Common myeloid progenitor, CD34-positive (primary cell): Measurements from ENCODE around the gene TPK1.

Experiments
- CTCF ChIA-PET: fragments of 350-600 bp; sonication (Branson Sonifier 250); formaldehyde crosslinking; loops from one replicate; lab custom pipeline; 2021; ENCODE audit warnings: antibody characterized with exemption; lab: Charles Lee
- POLR2A ChIA-PET: fragments of 350-600 bp; sonication (Branson Sonifier 250); formaldehyde crosslinking; loops from one replicate; lab custom pipeline; 2021; ENCODE audit warnings: antibody characterized with exemption; lab: Charles Lee
- DNase-seq, 3 donors: peaks; one replicate each; pipeline versions ENCODE4 v3.0.0 to v3.0.0-alpha.2; 2013
- H3K27ac ChIP-seq, 2 experiments: 1 replicate in 1 of 2; 2 replicates in 1 of 2; pipeline ENCODE4 v1.7.0; 2013; ENCODE audit warnings: inconsistent platforms in 2 of 2, low read length in 2 of 2, mild to moderate bottlenecking in 2 of 2, low read depth in 1 of 2, moderate library complexity in 1 of 2; ENCODE audit not compliant: severe bottlenecking in 2 of 2, insufficient read depth in 1 of 2, poor library complexity in 1 of 2
- H3K27me3 ChIP-seq, 5 experiments: replicated peaks in 2 of 5; 1 replicate in 3 of 5; 2 replicates in 2 of 5; pipeline versions ENCODE4 v1.6.1 to v1.7.0; 2013; ENCODE audit warnings: low read length in 4 of 5, mild to moderate bottlenecking in 2 of 5, moderate library complexity in 2 of 5, inconsistent platforms in 1 of 5; ENCODE audit not compliant: insufficient read depth in 5 of 5, control insufficient read depth in 4 of 5
- H3K36me3 ChIP-seq, 4 experiments: 1 replicate in 2 of 4; 2 replicates in 2 of 4; pipeline versions ENCODE4 v1.6.1 to v1.7.0; 2013; ENCODE audit warnings: low read length in 3 of 4, control low read depth in 1 of 4, mild to moderate bottlenecking in 1 of 4; ENCODE audit not compliant: control insufficient read depth in 4 of 4, insufficient read depth in 4 of 4
- H3K4me1 ChIP-seq, 4 experiments: 1 replicate in 3 of 4; 2 replicates in 1 of 4; pipeline versions ENCODE4 v1.6.1 to v1.7.1; 2013; ENCODE audit warnings: low read length in 3 of 4, mild to moderate bottlenecking in 3 of 4, control low read depth in 1 of 4, inconsistent platforms in 1 of 4, moderate library complexity in 1 of 4; ENCODE audit not compliant: control insufficient read depth in 4 of 4, insufficient read depth in 4 of 4; ENCODE audit errors: control extremely low read depth in 1 of 4
- H3K4me3 ChIP-seq, 7 experiments: 1 replicate in 4 of 7; 2 replicates in 3 of 7; pipeline versions ENCODE4 v1.5.1 to v1.7.0; 2013; ENCODE audit warnings: mild to moderate bottlenecking in 7 of 7, low read length in 6 of 7, moderate library complexity in 6 of 7, inconsistent platforms in 2 of 7, low read depth in 2 of 7, control low read depth in 1 of 7; ENCODE audit not compliant: insufficient read depth in 4 of 7, control insufficient read depth in 1 of 7; ENCODE audit errors: extremely low read depth in 1 of 7
- H3K9me3 ChIP-seq, 5 experiments: 1 replicate in 4 of 5; 2 replicates in 1 of 5; pipeline versions ENCODE4 v1.6.1 to v1.7.1; 2013; ENCODE audit warnings: low read length in 4 of 5, mild to moderate bottlenecking in 2 of 5, inconsistent platforms in 1 of 5, low read depth in 1 of 5, moderate library complexity in 1 of 5; ENCODE audit not compliant: control insufficient read depth in 4 of 5, insufficient read depth in 2 of 5; ENCODE audit errors: control extremely low read depth in 1 of 5
- WGBS: methylation state at CpG from one replicate; pipeline ENCODE4 v1.1.5; 2013; ENCODE audit not compliant: insufficient coverage; 5-methylcytosine and 5-hydroxymethylcytosine counted together

Gene TPK1

GRCh38 chr7:144568233-144568632 is 267.6 kb downstream of the TPK1 start:
- H3K36me3 ChIP-seq = no peaks in the 10 kb centered on the region

GRCh38 chr7:144565586-144565985 is 270.3 kb downstream of the TPK1 start:
- WGBS = 86% methylated on average over 1 of the region's 4 CpGs
- H3K27ac ChIP-seq = no peak overlapping the region
- peaks cover 0 to 2% (median 0%) of the 10 kb centered on the region in 5 experiments for H3K9me3 ChIP-seq
- H3K27me3 ChIP-seq = no peaks in the 10 kb centered on the region
- H3K4me1 ChIP-seq = no peaks in the 10 kb centered on the region
- no peak for DNase-seq
- H3K4me3 ChIP-seq = no peak overlapping the region
- CTCF ChIA-PET = interaction anchor here (1.2 kb wide), 1 partner anchor 20 kb away, joined by 3 read pairs; no protein-coding TSS in a partner anchor
- no peaks in the 10 kb centered on the region for H3K36me3 ChIP-seq
- POLR2A ChIA-PET = no interaction called here

More at GRCh38 chr7:144568233-144568632, 267.6 kb downstream of the TPK1 start:
- CTCF ChIA-PET = no interaction called here
- H3K27me3 ChIP-seq = no peaks in the 10 kb centered on the region
- WGBS = 100% methylated on average over 1 of the region's 3 CpGs
- no peaks in the 10 kb centered on the region for H3K4me1 ChIP-seq
- peaks cover 0 to 2% (median 0%) of the 10 kb centered on the region in 5 experiments for H3K9me3 ChIP-seq
- H3K27ac ChIP-seq = no peak overlapping the region
- DNase-seq = no peak
- POLR2A ChIA-PET = no interaction called here
- H3K4me3 ChIP-seq = no peak overlapping the region

- peak; percentile 34 to 71 (median 49) for DNase-seq
- H3K36me3 ChIP-seq = no peaks in the 10 kb centered on the region
- H3K4me1 ChIP-seq = peaks cover 0 to 12% (median 7%) of the 10 kb centered on the region in 4 experiments
- WGBS = 13% methylated on average over 6 of the region's 7 CpGs
- H3K27ac ChIP-seq = peak overlapping the region in 1 of 2 experiments; percentile 62
- no peaks in the 10 kb centered on the region for H3K9me3 ChIP-seq
- ChIA-PET POLR2A (no interaction called here), CTCF (interaction anchor here (0.6 kb wide), 2 partner anchors 37 to 49 kb away, joined by 3 read pairs; no protein-coding TSS in a partner anchor)
- peak overlapping the region in 3 of 7 experiments; percentile 11 to 48 (median 40) for H3K4me3 ChIP-seq
- H3K27me3 ChIP-seq = no peaks in the 10 kb centered on the region
Measured at GRCh38 chr7:144549861-144550260, 286.0 kb downstream of the TPK1 start.

GRCh38 chr7:144548556-144548955 is 287.3 kb downstream of the TPK1 start:
- Histone ChIP-seq H3K27ac (no peak overlapping the region), H3K9me3 (no peaks in the 10 kb centered on the region), H3K27me3 (no peaks in the 10 kb centered on the region), H3K4me1 (peaks cover 0 to 12% (median 7%) of the 10 kb centered on the region in 4 experiments), H3K4me3 (no peak overlapping the region), H3K36me3 (no peaks in the 10 kb centered on the region)
- no peak for DNase-seq
- POLR2A ChIA-PET = interaction anchor here (0.8 kb wide), 1 partner anchor 33 kb away, joined by 3 read pairs; no protein-coding TSS in a partner anchor
- CTCF ChIA-PET = no interaction called here
- WGBS = no CpG with 5 or more reads among the region's 3 CpGs

GRCh38 chr7:144547888-144548287 is 288.0 kb downstream of the TPK1 start:
- Histone ChIP-seq H3K36me3 (no peaks in the 10 kb centered on the region), H3K27ac (no peak overlapping the region), H3K27me3 (no peaks in the 10 kb centered on the region), H3K9me3 (no peaks in the 10 kb centered on the region), H3K4me3 (no peak overlapping the region), H3K4me1 (peaks cover 0 to 12% (median 7%) of the 10 kb centered on the region in 4 experiments)
- POLR2A ChIA-PET = no interaction called here
- CTCF ChIA-PET = no interaction called here
- no peak for DNase-seq
- no CpG with 5 or more reads among the region's 1 CpG for WGBS

GRCh38 chr7:144546782-144547181 is 289.1 kb downstream of the TPK1 start:
- no peak overlapping the region for H3K27ac ChIP-seq
- H3K36me3 ChIP-seq = no peaks in the 10 kb centered on the region
- H3K4me1 ChIP-seq = peaks cover 0 to 12% (median 7%) of the 10 kb centered on the region in 4 experiments
- 94% methylated on average over 2 of the region's 2 CpGs for WGBS
- no peak overlapping the region for H3K4me3 ChIP-seq
- H3K9me3 ChIP-seq = no peaks in the 10 kb centered on the region
- no peaks in the 10 kb centered on the region for H3K27me3 ChIP-seq
- ChIA-PET CTCF (no interaction called here), POLR2A (no interaction called here)
- no peak for DNase-seq

- Histone ChIP-seq H3K4me1 (peaks cover 0 to 7% (median 6%) of the 10 kb centered on the region in 4 experiments), H3K36me3 (peaks cover 0 to 2% (median 0%) of the 10 kb centered on the region in 4 experiments), H3K4me3 (no peak overlapping the region), H3K9me3 (no peaks in the 10 kb centered on the region), H3K27ac (no peak overlapping the region), H3K27me3 (no peaks in the 10 kb centered on the region)
- ChIA-PET POLR2A (no interaction called here), CTCF (interaction anchor here (1.0 to 1.2 kb wide), 2 partner anchors 21 to 28 kb away, joined by 3 read pairs; no protein-coding TSS in a partner anchor)
- no peak for DNase-seq
- no CpG with 5 or more reads among the region's 1 CpG for WGBS
Measured at GRCh38 chr7:144545330-144545729, 290.5 kb downstream of the TPK1 start.
